NCI-H1694 (cell line): ENCODE measurements around the gene PLCB1.

ENCODE experiments used
- DNase-seq: peaks from one replicate; lab custom pipeline; 2025; lab: John Stamatoyannopoulos, UW

Gene PLCB1

GRCh38 chr20:8212286-8212685 is 80.2 kb downstream of the PLCB1 start:
- no peak for DNase-seq

- no peak for DNase-seq
Observed at GRCh38 chr20:8213270-8213669, 81.2 kb downstream of the PLCB1 start.

GRCh38 chr20:8213831-8214587 is 81.9 kb downstream of the PLCB1 start:
- DNase-seq: no peak

- no peak for DNase-seq
Observed at GRCh38 chr20:8215361-8215781, 83.3 kb downstream of the PLCB1 start.

- DNase-seq: no peak
Observed at GRCh38 chr20:8216375-8217200, 84.5 kb downstream of the PLCB1 start.

- no peak for DNase-seq
Observed at GRCh38 chr20:8218861-8219260, 86.8 kb downstream of the PLCB1 start.

GRCh38 chr20:8219403-8219802 is 87.3 kb downstream of the PLCB1 start:
- no peak for DNase-seq

GRCh38 chr20:8220716-8221115 is 88.7 kb downstream of the PLCB1 start:
- DNase-seq: no peak

GRCh38 chr20:8221887-8222419 is 89.9 kb downstream of the PLCB1 start:
- no peak for DNase-seq

GRCh38 chr20:8223091-8223870 is 91.2 kb downstream of the PLCB1 start:
- DNase-seq: no peak

- DNase-seq: no peak
Observed at GRCh38 chr20:8225658-8226057, 93.6 kb downstream of the PLCB1 start.

- DNase-seq: no peak
Observed at GRCh38 chr20:8226106-8226505, 94.0 kb downstream of the PLCB1 start.

GRCh38 chr20:8227293-8227692 is 95.2 kb downstream of the PLCB1 start:
- no peak for DNase-seq

GRCh38 chr20:8228315-8228714 is 96.2 kb downstream of the PLCB1 start:
- DNase-seq: no peak

GRCh38 chr20:8229090-8229489 is 97.0 kb downstream of the PLCB1 start:
- DNase-seq: no peak

GRCh38 chr20:8231038-8231437 is 99.0 kb downstream of the PLCB1 start:
- DNase-seq: no peak

GRCh38 chr20:8232332-8232731 is 100.3 kb downstream of the PLCB1 start:
- DNase-seq: no peak

GRCh38 chr20:8234580-8234979 is 102.5 kb downstream of the PLCB1 start:
- DNase-seq: no peak

GRCh38 chr20:8242066-8242465 is 110.0 kb downstream of the PLCB1 start:
- DNase-seq: no peak

- DNase-seq: no peak
Observed at GRCh38 chr20:8242827-8243724, 111.0 kb downstream of the PLCB1 start.

GRCh38 chr20:8244637-8245036 is 112.6 kb downstream of the PLCB1 start:
- DNase-seq: no peak
